ENCODE results near the gene PCMTD2.
A peak's percentile ranks its signal among the peaks of the same experiment; 100 is the strongest.

The PCMTD2 gene

DNA sequence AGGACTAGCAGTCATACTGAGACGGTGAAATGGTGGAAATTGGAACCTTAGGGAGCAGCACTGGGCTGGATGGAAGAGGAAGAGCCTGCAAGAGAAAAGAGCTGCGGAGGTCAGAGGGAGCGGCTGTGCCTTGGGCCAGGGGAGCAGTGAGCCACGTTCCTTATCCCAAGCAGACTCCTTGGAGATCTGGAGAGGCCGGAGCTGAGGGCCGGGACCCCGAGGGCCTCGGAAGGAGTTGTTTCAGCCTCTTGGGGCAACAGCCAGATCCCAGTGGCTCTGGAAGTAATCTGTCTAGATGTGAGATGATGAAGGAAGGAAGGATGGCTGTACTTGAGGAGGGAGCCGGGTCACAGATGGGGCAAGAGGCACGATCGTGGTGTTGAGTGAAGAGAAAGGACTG lies 16.1 kb downstream of the PCMTD2 start:
- no peaks in the 10 kb centered on the region for H3K9me3 ChIP-seq (ENCODE audit: low read length)
- peak overlapping the region; percentile 6 for H3K4me2 ChIP-seq (ENCODE audit: low read length)
- no peaks in the 10 kb centered on the region for H3K27me3 ChIP-seq (ENCODE audit: insufficient read depth, low read length)
- no peak overlapping the region for H3K4me3 ChIP-seq (ENCODE audit: low read depth, low read length, poor library complexity, severe bottlenecking)
- H3K36me3 ChIP-seq (ENCODE audit: insufficient read depth, low read length), result peaks cover 15% of the 10 kb centered on the region
- H3K9ac ChIP-seq (ENCODE audit: low read length), result no peak overlapping the region
- no peaks in the 10 kb centered on the region for H3K79me2 ChIP-seq (ENCODE audit: insufficient read depth, low read length)
- no peaks in the 10 kb centered on the region for H4K20me1 ChIP-seq (ENCODE audit: insufficient read depth, low read length)
- no peaks in the 10 kb centered on the region for H3K9me2 ChIP-seq (ENCODE audit: low read depth, low read length)
- H3K27ac ChIP-seq (ENCODE audit: low read depth, low read length, poor library complexity, severe bottlenecking), result no peak overlapping the region
- TF ChIP-seq, protein P1, sequence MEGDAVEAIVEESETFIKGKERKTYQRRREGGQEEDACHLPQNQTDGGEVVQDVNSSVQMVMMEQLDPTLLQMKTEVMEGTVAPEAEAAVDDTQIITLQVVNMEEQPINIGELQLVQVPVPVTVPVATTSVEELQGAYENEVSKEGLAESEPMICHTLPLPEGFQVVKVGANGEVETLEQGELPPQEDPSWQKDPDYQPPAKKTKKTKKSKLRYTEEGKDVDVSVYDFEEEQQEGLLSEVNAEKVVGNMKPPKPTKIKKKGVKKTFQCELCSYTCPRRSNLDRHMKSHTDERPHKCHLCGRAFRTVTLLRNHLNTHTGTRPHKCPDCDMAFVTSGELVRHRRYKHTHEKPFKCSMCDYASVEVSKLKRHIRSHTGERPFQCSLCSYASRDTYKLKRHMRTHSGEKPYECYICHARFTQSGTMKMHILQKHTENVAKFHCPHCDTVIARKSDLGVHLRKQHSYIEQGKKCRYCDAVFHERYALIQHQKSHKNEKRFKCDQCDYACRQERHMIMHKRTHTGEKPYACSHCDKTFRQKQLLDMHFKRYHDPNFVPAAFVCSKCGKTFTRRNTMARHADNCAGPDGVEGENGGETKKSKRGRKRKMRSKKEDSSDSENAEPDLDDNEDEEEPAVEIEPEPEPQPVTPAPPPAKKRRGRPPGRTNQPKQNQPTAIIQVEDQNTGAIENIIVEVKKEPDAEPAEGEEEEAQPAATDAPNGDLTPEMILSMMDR (IDR thresholded peaks at IDR 0.05; ENCODE audit: low read length), result no peak
- no peak for TF ChIP-seq EZH2 (IDR thresholded peaks at IDR 0.05; ENCODE audit: borderline replicate concordance, low read length)
- peaks cover 4% of the 10 kb centered on the region for H3K4me1 ChIP-seq (ENCODE audit: insufficient read depth, low read length, severe bottlenecking)
- H3F3A ChIP-seq (ENCODE audit: insufficient read depth, low read length), result no peaks in the 10 kb centered on the region
- H2AFZ ChIP-seq (ENCODE audit: low read length), result no peak overlapping the region

DNA sequence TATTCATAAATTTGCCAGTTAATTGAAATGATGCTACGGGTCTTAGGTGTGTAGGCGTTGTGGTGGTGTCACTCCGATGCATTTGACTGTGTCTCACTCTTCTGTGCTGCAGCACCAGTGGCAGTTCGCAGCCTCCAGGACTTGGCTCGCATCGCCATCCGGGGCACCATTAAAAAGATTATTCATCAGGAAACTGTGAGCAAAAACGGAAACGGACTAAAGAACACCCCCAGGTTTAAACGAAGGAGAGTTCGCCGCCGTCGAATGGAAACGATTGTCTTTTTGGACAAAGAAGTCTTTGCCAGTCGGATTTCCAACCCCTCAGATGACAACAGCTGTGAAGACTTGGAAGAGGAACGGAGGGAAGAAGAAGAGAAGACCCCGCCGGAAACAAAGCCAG lies 17.6 kb downstream of the PCMTD2 start:
- no peaks in the 10 kb centered on the region for H3K27me3 ChIP-seq (ENCODE audit: insufficient read depth, low read length)
- no peaks in the 10 kb centered on the region for H4K20me1 ChIP-seq (ENCODE audit: insufficient read depth, low read length)
- H3K9me3 ChIP-seq (ENCODE audit: low read length), result no peaks in the 10 kb centered on the region
- H3K9ac ChIP-seq (ENCODE audit: low read length), result no peak overlapping the region
- no peaks in the 10 kb centered on the region for H3F3A ChIP-seq (ENCODE audit: insufficient read depth, low read length)
- no peak for TF ChIP-seq EZH2 (IDR thresholded peaks at IDR 0.05; ENCODE audit: borderline replicate concordance, low read length)
- TF ChIP-seq, protein P1 (IDR thresholded peaks at IDR 0.05; ENCODE audit: low read length), result no peak
- no peaks in the 10 kb centered on the region for H3K9me2 ChIP-seq (ENCODE audit: low read depth, low read length)
- no peak overlapping the region for H3K4me3 ChIP-seq (ENCODE audit: low read depth, low read length, poor library complexity, severe bottlenecking)
- H2AFZ ChIP-seq (ENCODE audit: low read length), result no peak overlapping the region
- no peak overlapping the region for H3K27ac ChIP-seq (ENCODE audit: low read depth, low read length, poor library complexity, severe bottlenecking)
- peaks cover 13% of the 10 kb centered on the region for H3K36me3 ChIP-seq (ENCODE audit: insufficient read depth, low read length)
- peaks cover 4% of the 10 kb centered on the region for H3K4me1 ChIP-seq (ENCODE audit: insufficient read depth, low read length, severe bottlenecking)
- H3K4me2 ChIP-seq (ENCODE audit: low read length), result no peak overlapping the region
- H3K79me2 ChIP-seq (ENCODE audit: insufficient read depth, low read length), result no peaks in the 10 kb centered on the region

GRCh38 chr20:64276817-64277216 lies 21.3 kb downstream of the PCMTD2 start:
- Histone ChIP-seq H3K79me2 (ENCODE audit: insufficient read depth, low read length) (no peaks in the 10 kb centered on the region), H3K4me2 (ENCODE audit: low read length) (no peak overlapping the region), H3K36me3 (ENCODE audit: insufficient read depth, low read length) (no peaks in the 10 kb centered on the region; the same call in 1 of the 2 replicates), H3K9me2 (ENCODE audit: low read depth, low read length) (no peaks in the 10 kb centered on the region), H3K9me3 (ENCODE audit: low read length) (no peaks in the 10 kb centered on the region), H3K27ac (ENCODE audit: low read depth, low read length, poor library complexity, severe bottlenecking) (no peak overlapping the region), H3K27me3 (ENCODE audit: insufficient read depth, low read length) (0 out of 2 replicates have a peak, but pooled peaks cover 3% of the 10 kb centered on the region), H3K4me3 (ENCODE audit: low read depth, low read length, poor library complexity, severe bottlenecking) (no peak overlapping the region), H2AFZ (ENCODE audit: low read length) (no peak overlapping the region), H3K4me1 (ENCODE audit: insufficient read depth, low read length, severe bottlenecking) (no peaks in the 10 kb centered on the region), H4K20me1 (ENCODE audit: insufficient read depth, low read length) (no peaks in the 10 kb centered on the region), H3F3A (ENCODE audit: insufficient read depth, low read length) (no peaks in the 10 kb centered on the region), H3K9ac (ENCODE audit: low read length) (no peak overlapping the region)
- TF ChIP-seq, protein P1 (IDR thresholded peaks at IDR 0.05; ENCODE audit: low read length), result no peak
- no peak for TF ChIP-seq EZH2 (IDR thresholded peaks at IDR 0.05; ENCODE audit: borderline replicate concordance, low read length)
